Activated T-cell treated with anti-CD3 and anti-CD28 coated beads for 1 hour (primary cell): ENCODE data around the gene ADK.
"Not testable (repeated sequence)": the region's sequence is repeated elsewhere in the genome, so short reads cannot be mapped to it uniquely, and the experiment has no call there.

ENCODE experiments used
- DNase-seq: peaks from one replicate; pipeline ENCODE4 v3.0.0-alpha.2; 2020; ENCODE audit warnings: low read depth

ADK gene

DNA sequence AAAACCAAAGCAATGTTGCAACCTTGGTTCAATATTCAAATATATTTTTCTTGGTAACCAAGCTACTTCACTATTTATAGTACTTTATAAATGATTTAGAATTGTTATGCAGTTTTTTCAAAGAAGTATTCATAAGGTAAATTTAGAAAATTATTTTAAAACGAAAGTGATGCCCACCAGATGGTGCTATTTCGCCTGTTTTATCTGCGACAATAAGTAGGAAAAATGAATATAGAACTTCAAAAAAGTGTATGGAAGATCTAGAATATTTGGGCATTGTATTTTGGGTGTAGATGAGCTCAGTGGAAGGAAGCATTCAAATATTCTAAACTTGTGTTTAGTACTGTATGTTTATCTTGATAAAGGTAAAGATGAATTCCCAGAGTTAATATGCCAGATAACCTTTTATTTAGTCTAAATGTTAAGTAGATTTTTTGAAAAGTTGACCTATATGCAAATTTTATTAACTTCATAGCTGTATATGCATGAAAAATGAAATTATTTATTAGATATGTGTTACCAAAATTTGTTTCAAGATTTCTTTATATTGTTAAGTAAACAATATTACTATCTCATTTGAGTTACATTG is 93.2 kb downstream of the ADK start:
- DNase-seq, result peak; percentile 9

DNA sequence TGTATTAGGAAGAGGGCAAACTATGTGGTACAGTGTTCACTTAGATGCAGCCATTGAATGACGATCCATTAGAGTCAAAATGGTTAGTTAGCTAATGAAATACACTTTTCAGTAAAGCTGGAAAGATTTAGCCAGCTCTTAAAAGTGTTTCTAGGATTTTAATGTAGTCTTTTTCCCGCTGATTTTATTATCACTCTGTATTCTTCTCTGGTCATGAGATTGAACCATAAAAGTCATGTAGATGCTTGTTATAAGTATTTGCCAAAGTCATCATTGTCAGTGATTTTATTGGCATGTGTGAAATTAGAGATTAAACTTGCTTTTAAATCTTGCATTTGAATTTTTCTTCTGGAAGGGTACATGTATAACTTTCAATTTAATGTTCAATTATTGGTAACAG is 93.8 kb downstream of the ADK start:
- no peak for DNase-seq

GRCh38 chr10:74246495-74246894 is 95.5 kb downstream of the ADK start:
- no peak for DNase-seq

- no peak for DNase-seq
These were observed 98.8 kb downstream of the ADK start for GRCh38 chr10:74249865-74250264.

GRCh38 chr10:74255214-74255613 is 104.2 kb downstream of the ADK start:
- DNase-seq, result no peak

DNA sequence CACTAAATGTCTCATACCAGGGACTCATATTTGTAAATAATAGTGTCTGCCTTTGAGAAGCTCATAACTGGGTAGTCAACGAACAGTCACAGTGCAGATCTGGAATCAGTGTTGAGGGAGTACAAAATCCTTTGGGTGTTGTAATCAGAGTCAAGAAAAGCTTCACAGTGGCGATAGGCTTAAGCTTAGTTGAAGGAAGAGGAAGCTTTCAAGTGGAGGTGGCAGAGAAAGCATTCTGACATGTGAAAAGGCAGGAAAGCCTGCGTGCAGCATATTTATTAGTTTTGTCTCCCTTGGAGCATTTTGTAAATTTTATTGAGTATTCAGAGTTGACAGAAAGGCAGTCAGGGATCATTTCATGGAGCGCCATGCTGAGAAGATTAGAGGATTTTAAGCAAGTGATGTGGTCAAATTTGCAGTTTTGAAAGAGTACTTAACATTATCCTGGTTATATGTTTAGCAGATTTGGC is 104.9 kb downstream of the ADK start:
- DNase-seq, result no peak

DNA sequence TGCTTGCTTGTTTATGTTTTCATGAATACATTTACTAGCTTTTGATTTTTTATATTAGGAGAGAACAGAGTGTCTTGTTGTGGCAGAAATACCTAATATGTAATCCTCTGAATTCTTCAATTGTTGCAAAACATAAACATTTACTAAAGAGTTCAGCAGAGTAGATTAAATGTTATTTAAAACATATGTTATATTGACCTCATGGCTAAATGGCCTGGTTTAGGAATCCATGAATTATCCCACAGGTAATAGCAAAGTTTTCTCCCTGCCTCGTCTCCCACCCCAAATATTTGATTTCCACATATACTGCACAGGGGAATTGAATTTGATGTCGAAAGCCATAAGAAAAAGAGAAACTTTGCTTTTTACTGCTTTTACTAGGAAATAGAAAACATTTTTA is 111.8 kb downstream of the ADK start:
- DNase-seq, result no peak

DNA sequence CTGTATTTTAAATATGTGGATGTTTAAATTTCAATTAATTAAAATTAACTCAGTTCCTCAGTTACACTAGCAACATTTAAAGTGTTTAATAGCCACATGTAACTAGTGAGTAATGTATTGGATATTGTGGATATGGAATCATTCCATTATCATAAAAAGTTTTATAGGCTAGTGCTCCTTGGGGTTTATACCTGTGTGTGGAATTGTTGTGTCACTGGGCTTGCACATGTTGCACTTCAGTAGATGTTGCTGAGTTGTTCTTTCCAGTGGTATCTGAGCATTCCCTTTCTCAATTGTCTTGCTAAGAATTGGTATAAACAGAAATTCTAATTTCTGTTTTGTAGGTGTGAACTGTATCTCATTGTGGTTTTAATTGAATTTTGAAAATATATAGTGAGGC is 113.0 kb downstream of the ADK start:
- DNase-seq, result no peak

- DNase-seq, result no peak
These were observed 121.3 kb downstream of the ADK start for GRCh38 chr10:74272288-74272687.

GRCh38 chr10:74275755-74276290 is 124.8 kb downstream of the ADK start:
- no peak for DNase-seq

DNA sequence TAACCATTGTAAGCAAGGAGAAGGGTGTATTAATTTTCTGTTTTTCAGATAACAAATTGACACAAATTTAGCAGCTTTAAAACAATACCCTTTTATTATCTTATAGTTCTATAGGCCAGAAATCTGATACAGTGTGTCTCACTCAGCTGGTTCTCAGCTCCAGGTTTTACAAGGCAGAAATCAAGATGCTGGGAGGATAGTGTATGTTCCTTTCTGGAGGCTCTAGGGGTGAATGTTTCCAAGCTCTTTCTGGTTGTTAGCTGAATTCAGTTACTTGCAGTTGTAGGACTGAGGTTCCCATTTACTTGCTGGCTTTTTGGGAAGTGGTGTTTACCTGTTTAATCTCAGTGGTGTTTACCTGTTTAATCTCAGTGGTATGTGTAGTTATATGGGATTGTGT is 125.4 kb downstream of the ADK start:
- DNase-seq, result no peak

GRCh38 chr10:74282151-74282847 is 131.3 kb downstream of the ADK start:
- no peak for DNase-seq

DNA sequence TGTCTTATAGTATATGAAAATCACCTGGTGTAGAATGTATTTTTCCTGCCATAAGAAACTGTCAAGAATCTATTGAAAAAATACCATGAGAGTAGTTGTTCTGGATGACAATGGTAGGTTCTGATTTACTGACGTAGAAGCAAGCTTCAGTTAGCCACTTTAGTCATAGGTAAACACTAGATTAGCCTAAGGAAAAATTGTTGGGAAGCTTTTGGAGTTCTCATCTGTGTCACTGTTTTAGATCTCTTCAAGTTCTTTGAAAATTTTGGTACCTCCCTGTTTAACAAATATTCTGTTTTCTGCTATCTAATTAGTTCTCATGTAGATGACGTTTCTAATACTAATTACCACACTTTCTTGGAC is 131.8 kb downstream of the ADK start:
- no peak for DNase-seq

DNA sequence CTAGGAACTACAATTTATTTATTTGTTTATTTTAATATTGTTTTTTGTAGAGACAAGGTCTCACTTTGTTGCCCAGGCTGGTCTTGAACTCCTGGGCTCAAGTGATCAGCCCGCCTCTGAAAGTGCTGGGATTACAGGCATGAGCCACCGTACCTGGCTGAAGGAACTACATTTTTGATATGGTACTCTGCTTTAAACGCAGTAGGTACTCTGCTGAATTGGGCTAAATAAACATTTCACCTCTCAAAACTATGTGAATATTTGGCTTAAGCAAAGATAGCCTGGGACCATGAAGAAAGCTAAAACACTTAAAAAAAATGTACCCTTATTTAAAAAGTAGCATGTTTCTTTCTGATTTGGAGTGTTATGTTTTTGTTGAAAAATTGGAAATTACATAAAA is 138.2 kb downstream of the ADK start:
- no peak for DNase-seq

DNA sequence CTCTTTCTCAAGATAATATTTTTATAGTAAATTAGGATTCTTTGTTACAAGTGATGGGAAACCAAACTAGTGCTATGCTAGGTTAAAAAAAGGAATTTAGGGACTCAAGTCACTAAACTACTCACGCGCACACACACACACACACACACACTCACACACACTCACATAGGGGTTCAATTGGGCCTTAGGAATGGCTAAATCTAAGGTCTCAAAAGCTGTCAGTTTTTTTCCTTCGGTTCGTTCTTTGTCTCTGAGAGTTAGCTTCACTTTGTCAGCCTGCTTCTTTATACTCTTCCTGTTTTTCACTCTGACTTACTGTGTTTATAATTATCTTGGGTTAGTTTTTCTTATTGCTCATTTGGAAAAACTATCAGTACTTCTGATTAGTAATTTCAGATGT is 138.9 kb downstream of the ADK start:
- no peak for DNase-seq

GRCh38 chr10:74290708-74291107 is 139.7 kb downstream of the ADK start:
- DNase-seq, result no peak

DNA sequence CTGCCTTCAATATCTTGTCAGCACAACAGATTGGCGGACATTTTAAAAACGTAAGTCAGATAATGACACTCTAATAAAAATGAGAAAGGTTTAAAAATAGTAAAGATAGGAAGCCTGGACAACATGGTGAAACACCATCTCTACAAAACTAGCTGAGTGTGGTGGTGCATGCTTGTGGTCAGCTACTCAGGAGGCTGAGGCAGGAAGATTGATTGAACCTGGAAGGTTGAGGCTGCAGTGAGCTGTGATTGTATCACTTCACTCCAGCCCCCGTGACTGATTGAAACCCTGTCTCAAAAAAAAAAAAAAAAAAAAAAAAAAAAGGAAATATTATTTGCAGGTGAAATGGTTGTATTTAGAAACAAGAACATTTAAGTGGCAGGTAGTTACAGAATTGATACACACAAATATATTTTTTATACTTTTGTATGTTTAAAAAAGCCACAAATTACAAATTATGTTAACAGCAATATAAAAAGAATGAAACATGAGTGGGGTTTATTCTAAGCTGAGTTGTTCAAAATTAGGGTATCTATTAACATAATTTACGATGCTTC is 141.9 kb downstream of the ADK start:
- DNase-seq, result no peak

- DNase-seq, result no peak
These were observed 142.8 kb downstream of the ADK start for GRCh38 chr10:74293686-74294371.

DNA sequence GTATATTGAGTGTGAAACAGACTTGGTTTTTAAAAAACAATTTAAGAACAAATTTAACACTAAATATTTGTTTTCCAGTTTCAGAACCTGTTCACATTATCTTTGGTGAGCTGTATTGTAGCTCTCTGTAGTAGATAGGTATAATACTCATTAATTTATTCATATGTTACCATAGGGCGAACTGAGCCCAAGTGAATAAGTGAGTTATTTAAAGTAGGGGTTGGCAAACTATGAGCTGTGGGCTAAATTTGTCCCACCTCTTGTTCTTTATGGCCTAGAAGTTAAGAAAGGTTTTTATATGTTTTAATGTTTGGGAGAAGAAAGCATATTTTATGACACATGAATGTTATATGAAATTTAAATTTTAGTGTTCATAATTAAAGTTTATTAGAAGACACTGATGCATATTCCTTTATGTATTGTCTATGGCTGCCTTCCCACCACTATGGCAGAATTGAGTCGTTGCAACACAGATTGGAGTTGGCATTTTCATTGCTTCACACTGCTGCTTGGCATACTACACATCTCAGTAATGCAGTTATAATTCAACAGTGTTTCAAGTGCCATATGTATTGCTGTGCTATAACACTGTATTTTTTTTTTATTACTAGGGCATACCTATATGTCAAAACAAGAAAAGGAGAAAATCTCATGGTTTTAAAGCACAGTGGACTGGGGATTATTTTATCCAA is 146.5 kb downstream of the ADK start:
- DNase-seq, result no peak

- DNase-seq, result not testable (repeated sequence)
These were observed 149.1 kb downstream of the ADK start for GRCh38 chr10:74300074-74300621.

DNA sequence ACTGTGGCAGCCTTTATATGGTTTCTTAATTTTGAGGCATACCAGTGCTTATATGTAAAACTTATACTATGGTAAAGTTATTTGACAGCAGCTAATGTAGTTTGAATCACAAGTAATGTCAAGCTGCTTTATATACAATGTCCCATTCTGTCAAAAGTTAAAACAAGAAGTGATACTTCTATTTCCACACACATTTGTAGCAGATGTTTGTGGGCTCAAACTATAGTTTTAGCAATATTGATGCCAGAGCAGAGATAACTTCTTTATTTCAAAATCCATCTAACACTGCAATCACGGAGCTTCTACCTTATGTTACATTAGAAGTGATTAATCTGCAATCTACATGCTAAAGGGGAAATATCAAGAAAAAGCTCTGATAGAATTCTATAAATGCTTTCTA is 149.6 kb downstream of the ADK start:
- no peak for DNase-seq

DNA sequence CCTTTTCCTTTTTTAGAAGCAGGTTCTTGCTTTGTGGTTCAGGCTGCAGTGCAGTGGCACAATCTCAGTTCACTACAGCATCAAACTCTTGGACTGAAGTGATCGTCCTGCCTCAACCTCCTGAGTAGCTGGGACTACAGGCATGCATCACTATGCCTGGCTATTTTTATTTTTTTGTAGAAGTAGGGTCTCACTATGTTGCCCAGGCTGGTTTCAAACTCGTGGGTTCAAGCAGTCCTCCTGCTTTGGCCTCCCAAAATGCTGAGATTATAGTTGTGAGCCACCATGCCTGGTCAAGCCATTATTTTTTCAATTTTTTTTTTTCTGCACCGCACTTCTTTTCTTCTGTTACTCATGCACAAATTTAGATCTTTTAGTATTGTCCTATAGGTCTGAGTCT is 154.7 kb downstream of the ADK start:
- DNase-seq, result no peak
